ENCODE data around the gene MDGA2. TPM values are rescaled to one million over a fixed set of nuclear protein-coding genes. Genes with fewer than 3 reads are reported as not detected.

MDGA2 gene
- total RNA-seq, 2 donors from 2014 or later: not detected

GRCh38 chr14:46885566-46885965 lies 789.8 kb downstream of the MDGA2 start:
- ATAC-seq: no peak
- DNase-seq: no peak
- no peak for TF ChIP-seq POLR2A (IDR thresholded peaks at IDR 0.05)
- no peak for TF ChIP-seq CTCF (IDR thresholded peaks at IDR 0.05)
- Histone ChIP-seq H3K36me3 (replicated peaks in 1 of 2; ENCODE audit: insufficient read depth in 1 of 2, low read depth in 2 of 2) (no peaks in the 10 kb centered on the region), H3K4me3 (no peak overlapping the region), H3K4me1 (no peaks in the 10 kb centered on the region), H3K9me3 (no peaks in the 10 kb centered on the region), H3K27ac (no peak overlapping the region), H3K27me3 (no peaks in the 10 kb centered on the region)
- intact Hi-C loops (cut with DNase I): no loop called here
- WGBS, 2 donors: 48 to 64% methylated on average over 3 of the region's 3 CpGs

- intact Hi-C loops (cut with DNase I): no loop called here
- TF ChIP-seq POLR2A (IDR thresholded peaks at IDR 0.05): no peak
- no peak for TF ChIP-seq CTCF (IDR thresholded peaks at IDR 0.05)
- H3K27ac ChIP-seq: no peak overlapping the region
- H3K36me3 ChIP-seq (replicated peaks in 1 of 2; ENCODE audit: insufficient read depth in 1 of 2, low read depth in 2 of 2): no peaks in the 10 kb centered on the region
- no peaks in the 10 kb centered on the region for H3K4me1 ChIP-seq
- no peaks in the 10 kb centered on the region for H3K27me3 ChIP-seq
- ATAC-seq (no peak), DNase-seq (no peak)
- H3K4me3 ChIP-seq: no peak overlapping the region
- no peaks in the 10 kb centered on the region for H3K9me3 ChIP-seq
These were observed 813.7 kb downstream of the MDGA2 start for GRCh38 chr14:46861753-46862152.

GRCh38 chr14:46840944-46841720 lies 834.3 kb downstream of the MDGA2 start:
- TF ChIP-seq CTCF (IDR thresholded peaks at IDR 0.05) (no peak), POLR2A (IDR thresholded peaks at IDR 0.05) (no peak)
- Histone ChIP-seq H3K27ac (no peak overlapping the region), H3K9me3 (no peaks in the 10 kb centered on the region), H3K4me3 (no peak overlapping the region), H3K27me3 (no peaks in the 10 kb centered on the region), H3K4me1 (no peaks in the 10 kb centered on the region), H3K36me3 (replicated peaks in 1 of 2; ENCODE audit: insufficient read depth in 1 of 2, low read depth in 2 of 2) (no peaks in the 10 kb centered on the region)
- DNase-seq (no peak), ATAC-seq (no peak)
- intact Hi-C loops (cut with DNase I): no loop called here
- 74 to 79% methylated on average over 11 of the region's 11 CpGs for WGBS, 2 donors

- Histone ChIP-seq H3K9me3 (no peaks in the 10 kb centered on the region), H3K27me3 (no peaks in the 10 kb centered on the region), H3K36me3 (replicated peaks in 1 of 2; ENCODE audit: insufficient read depth in 1 of 2, low read depth in 2 of 2) (no peaks in the 10 kb centered on the region), H3K27ac (no peak overlapping the region), H3K4me3 (no peak overlapping the region), H3K4me1 (no peaks in the 10 kb centered on the region)
- no peak for ATAC-seq
- DNase-seq: peak in 1 of 4 donors; percentile 9
- intact Hi-C loops (cut with DNase I): no loop called here
- WGBS, 2 donors: 92 to 93% methylated on average over 38 to 42 of the region's 42 CpGs
- TF ChIP-seq CTCF (IDR thresholded peaks at IDR 0.05): no peak
- TF ChIP-seq POLR2A (IDR thresholded peaks at IDR 0.05): no peak
These were observed 855.1 kb downstream of the MDGA2 start for GRCh38 chr14:46820291-46820690.

GRCh38 chr14:46819117-46819516 lies 856.3 kb downstream of the MDGA2 start:
- ATAC-seq: no peak
- no peaks in the 10 kb centered on the region for H3K4me1 ChIP-seq

More at GRCh38 chr14:46819117-46819516, 856.3 kb downstream of the MDGA2 start:
- no peak overlapping the region for H3K27ac ChIP-seq
- WGBS, 2 donors: 55 to 59% methylated on average over 9 of the region's 9 CpGs
- no peak overlapping the region for H3K4me3 ChIP-seq
- intact Hi-C loops (cut with DNase I): no loop called here
- no peaks in the 10 kb centered on the region for H3K27me3 ChIP-seq
- H3K36me3 ChIP-seq (replicated peaks in 1 of 2; ENCODE audit: insufficient read depth in 1 of 2, low read depth in 2 of 2): no peaks in the 10 kb centered on the region
- no peak for DNase-seq
- H3K9me3 ChIP-seq: no peaks in the 10 kb centered on the region
- TF ChIP-seq POLR2A (IDR thresholded peaks at IDR 0.05) (no peak), CTCF (IDR thresholded peaks at IDR 0.05) (no peak)
